ENCODE data around the gene PIGQ. TPM values are rescaled to one million over a fixed set of nuclear protein-coding genes. Genes with fewer than 3 reads are reported as not detected.

Gene PIGQ
- polyA plus RNA-seq, 3 donors = 49.8 to 55.6 (median 50.4) TPM

DNA sequence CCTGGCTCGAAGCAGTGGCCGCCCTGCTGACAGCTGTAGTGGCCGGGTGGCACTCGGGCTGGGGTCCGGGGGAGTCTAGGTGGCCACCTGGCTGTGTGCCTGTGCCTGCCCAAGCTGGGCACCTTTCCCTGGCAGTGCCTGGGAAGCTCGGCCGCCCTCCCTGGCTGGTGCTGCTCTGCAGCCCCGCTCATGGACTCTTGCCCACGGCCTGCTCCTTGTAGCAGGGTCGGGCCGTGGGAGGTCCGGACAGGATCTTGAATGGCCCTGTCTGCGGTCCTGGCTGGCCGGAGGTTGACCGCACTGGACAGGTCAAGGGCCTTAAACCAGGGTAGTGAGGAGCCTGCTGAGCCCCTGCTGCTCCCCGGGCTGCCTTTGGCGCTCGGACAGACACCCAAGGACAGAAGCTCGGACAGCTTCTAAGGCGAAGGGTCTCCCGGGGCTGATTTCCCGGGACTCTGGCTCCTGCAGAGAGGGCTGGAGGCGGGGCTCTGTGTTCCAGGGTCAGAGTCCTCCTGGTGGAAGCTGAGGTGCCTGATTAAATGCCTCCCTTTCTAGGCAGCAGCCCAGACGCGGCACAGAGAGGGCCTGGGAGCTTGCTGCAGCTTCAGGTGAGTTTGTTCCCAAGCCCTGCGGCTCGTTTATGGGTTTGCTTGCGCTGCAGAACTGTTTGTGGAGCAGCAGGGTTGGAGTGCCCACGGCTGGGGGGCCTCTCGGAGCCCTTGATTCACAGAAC lies 36.2 kb upstream of the PIGQ start:
- DNase-seq (ENCODE audit: low read depth in 3 of 3, low spot score in 2 of 3) = no peak

- no peak for DNase-seq (ENCODE audit: low read depth in 3 of 3, low spot score in 2 of 3)
These were observed 35.6 kb upstream of the PIGQ start for GRCh38 chr16:534135-534534.

- no peak for DNase-seq (ENCODE audit: low read depth in 3 of 3, low spot score in 2 of 3)
These were observed 34.8 kb upstream of the PIGQ start for GRCh38 chr16:534856-535445.

DNA sequence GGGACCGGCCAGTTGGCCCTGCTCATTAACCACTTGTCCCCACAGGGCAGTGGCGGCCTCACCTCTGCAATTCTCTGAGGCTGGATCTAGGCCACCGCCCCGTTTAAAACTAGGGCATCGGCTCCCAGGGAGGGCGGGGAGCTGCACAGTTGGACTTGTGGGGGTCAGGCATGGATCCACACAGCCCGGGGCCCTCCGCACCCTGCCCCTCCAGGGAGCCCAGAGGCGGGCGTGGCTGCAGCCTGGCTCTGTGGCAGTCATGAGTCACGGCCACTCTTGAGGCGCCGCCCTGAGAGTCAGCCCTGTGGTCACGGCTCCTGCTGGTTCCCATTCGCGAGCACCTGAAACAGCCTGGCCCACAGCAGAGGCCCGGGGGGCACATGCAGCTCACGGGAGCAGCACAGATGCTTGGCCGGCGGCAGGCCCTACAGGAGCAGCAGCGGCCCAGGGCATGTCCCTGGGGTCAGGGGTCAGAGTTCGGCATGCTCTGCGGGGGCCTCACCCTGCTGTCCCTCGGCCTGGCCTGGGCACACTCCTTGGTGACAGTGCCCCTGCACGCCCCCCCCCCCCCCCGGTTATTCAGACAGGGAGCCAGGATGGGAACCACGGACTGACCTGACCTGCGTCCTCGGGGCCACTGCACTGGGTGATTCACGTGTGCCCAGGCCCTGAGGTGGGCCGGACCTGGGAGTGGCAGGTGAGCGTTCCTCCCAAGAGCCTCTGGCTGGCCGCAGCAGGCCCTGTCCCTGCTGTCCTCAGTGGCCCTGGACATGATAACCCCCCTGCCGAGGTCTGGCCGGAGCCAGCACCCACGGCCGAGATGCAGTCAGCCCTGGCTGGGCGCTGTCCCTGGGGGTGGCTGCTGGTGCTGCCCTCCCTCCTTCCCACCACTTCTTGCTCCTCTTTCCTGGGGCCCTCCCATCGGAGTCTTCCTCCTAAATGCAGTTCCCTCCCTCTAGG lies 34.0 kb upstream of the PIGQ start:
- DNase-seq (ENCODE audit: low read depth in 3 of 3, low spot score in 2 of 3) = no peak

DNA sequence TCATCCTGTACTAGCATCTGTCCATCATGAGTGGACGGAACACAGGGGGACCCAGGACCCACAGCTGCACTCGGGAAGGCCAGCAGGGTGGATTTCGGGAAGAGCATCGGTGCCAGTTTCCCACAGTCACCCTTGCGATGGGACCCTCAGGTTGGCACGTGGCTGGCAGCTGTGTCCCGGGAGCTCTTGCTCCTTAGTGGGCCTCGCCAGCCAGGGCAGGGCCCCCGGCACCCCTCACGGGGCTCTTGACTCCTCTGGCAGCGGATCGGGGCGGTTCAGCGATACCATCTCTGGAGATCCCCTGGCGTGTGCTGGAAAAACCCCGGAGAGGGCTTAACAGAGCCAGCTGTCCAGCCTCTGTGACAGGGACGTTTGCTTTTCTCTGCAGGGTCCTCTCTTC lies 33.0 kb upstream of the PIGQ start:
- no peak for DNase-seq (ENCODE audit: low read depth in 3 of 3, low spot score in 2 of 3)

DNA sequence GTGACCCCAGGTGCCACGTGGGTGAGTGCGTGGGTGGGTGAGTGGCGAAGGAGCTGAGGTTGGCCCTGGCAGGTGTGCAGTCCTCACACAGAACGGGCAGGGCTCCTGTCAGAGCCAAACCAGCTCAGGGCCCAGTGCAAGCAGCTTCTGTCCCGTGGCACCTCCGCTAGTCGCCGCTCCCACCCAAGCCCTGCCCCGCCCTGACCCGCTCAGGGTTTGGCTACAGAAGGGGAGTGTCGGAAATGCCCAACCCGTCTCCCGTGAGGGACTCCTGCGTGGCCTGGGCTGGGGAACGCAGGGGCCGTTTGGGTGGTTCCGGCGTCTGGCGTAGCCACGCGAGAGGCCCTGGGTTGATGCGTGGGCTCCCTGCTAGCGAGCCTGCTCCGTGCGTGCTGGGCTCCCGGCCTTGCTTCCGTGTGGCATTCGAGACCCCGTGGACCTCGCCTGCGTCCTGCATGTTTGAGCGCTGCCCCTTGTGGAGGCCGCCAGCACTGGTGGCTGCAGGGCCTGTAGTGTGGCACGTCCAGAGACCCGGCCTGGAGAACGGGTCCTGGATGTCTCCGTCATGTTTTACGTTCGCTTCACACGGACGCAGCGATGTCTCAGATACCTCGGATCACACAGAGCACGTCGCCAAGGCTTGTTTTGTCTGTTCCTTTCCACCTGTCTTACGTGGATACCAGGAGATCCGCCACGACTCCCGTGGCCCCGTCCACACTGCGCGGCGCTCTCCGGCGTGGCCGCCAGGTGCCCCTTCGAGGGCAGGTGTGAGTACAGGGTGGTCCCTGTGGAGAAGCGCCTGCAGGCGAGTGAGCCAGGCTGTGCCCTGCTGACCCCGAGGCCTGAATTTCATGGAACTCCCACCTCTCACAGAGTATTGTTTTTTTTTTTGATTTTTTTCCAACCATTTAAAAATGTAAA lies 32.1 kb upstream of the PIGQ start:
- DNase-seq (ENCODE audit: low read depth in 3 of 3, low spot score in 2 of 3) = no peak

DNA sequence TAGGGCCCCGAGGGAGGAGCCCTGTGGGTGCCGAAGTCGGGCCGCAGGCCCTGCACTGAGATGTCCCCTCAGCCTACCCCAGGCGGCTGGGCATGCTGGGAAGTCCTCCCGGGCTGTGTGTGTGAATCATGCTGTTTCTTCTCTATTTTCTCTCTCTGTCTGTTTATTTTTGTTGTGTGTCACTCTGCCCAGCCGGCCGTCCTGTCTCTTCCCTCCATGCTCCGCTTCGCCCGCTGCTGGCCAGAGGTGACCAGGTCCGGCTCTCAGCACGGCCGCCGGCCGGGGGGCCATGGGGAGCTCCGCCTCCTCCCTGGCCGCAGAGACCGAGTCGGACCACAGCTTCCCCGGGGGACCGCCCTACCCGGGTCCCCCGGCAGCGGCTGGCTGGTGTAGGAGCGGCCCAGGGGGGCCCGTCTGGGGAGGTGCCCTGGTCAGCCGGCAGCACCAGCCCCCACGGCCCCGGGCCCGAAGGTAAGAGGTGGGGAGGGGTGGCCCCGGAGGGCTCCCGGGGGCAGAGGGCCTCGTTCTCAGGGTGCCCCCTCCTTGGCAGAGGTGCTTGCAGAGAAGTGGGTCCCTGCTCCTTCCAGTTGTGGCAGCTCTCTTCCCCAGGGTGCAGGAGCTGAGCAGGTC lies 29.8 kb upstream of the PIGQ start:
- DNase-seq (ENCODE audit: low read depth in 3 of 3, low spot score in 2 of 3) = no peak

GRCh38 chr16:540645-541340 lies 29.0 kb upstream of the PIGQ start:
- DNase-seq (ENCODE audit: low read depth in 3 of 3, low spot score in 2 of 3) = no peak

DNA sequence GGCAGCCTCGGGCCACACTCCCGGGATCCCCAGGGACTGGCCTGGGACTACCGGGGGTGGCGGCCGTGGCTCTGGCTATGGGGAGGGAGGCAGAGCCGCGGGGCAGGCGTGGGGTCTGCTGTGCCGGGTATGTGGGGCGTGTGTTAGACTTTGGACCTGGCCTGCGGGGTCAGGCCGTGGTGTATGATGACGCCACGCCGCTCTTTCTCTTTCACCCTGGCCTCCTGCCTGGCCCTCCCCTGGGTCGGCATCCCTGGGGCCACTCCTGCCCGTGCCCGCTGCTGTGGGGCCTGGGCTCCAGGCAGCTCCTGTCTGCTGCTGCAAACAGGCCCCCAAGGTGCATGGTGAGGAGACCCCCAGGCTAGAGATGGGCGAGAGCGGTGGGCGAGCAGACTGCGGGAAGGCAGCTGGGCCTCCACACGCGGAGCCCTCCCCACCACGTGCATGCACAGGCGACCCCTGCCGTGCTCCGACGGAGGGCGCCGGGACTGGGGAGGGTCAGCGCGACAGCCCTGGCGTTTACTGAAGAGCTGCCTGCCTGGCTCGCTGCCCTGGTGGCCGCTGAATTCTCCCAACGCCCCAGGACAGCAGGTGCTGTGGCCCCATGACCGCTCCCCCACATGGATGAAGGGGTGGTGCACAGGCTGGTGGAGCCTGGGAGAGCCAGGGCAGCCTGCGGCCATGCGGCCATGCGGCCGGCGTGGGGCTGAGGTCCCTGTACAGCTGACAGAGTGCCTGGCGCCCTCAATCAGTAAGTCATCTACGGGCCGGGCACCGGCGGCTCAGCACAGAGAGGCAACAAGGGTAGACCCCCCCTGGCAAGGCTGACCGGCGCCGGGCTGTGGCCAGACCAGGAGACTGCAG lies 26.2 kb upstream of the PIGQ start:
- no peak for DNase-seq (ENCODE audit: low read depth in 3 of 3, low spot score in 2 of 3)

DNA sequence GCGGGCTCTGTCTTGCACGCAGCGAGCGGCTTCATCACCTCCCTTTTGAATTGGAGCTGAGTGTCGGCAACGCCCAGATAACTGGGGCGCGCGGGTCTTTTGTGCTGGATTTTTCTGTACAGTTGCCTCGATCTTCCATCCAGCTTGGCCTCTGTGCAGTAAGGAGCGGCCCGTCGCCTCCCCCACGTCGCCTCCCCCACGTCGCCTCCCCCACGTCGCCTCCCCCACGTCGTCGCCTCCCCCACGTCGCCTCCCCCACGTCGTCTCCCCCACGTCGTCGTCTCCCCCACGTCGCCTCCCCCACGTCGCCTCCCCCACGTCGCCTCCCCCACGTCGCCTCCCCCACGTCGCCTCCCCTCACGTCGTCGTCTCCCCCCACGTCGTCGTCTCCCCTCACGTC lies 25.3 kb upstream of the PIGQ start:
- no peak for DNase-seq (ENCODE audit: low read depth in 3 of 3, low spot score in 2 of 3)

DNA sequence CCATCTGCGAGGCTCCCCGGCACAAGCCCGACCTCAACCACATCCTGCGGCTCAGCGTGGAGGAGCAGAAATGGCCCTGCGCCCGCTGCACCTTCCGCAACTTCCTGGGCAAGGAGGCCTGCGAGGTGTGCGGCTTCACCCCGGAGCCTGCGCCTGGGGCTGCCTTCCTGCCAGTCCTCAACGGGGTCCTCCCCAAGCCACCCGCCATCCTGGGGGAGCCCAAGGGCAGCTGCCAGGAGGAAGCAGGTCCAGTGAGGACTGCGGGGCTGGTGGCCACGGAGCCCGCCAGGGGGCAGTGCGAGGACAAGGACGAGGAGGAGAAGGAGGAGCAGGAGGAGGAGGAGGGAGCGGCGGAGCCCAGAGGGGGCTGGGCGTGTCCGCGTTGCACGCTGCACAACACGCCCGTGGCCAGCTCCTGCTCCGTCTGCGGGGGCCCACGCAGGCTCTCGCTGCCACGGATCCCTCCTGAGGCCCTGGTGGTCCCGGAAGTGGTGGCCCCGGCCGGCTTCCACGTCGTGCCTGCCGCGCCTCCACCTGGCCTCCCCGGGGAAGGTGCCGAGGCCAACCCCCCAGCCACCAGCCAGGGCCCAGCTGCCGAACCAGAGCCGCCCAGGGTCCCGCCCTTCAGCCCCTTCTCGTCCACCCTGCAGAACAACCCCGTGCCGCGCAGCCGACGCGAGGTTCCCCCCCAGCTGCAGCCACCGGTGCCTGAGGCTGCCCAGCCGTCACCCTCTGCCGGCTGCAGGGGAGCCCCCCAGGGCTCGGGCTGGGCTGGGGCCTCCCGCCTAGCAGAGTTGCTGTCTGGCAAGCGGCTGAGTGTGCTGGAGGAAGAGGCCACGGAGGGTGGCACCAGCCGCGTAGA lies 22.6 kb upstream of the PIGQ start:
- DNase-seq (ENCODE audit: low read depth in 3 of 3, low spot score in 2 of 3) = no peak

DNA sequence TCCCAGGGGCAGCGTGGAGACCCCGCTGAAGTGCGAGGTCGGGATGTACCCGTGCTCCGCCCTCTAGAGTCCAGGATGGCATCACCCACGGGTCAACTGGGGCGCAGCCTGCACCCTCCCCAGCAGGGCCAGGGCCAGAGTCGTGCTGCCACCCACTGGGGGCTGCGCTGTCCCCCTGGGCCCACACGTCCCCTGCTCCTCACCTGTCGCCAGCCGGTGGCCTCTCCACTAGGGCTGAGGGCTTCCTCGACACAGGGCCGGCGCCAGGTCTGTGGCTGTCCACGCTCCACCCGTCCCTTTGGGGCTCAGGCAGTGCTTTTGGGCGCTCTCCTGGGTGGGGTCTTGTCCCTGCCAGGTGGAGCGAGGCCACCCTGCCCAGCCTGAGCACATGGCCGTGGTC lies 21.2 kb upstream of the PIGQ start:
- no peak for DNase-seq (ENCODE audit: low read depth in 3 of 3, low spot score in 2 of 3)

- no peak for DNase-seq (ENCODE audit: low read depth in 3 of 3, low spot score in 2 of 3)
These were observed 20.1 kb upstream of the PIGQ start for GRCh38 chr16:549544-550263.

DNA sequence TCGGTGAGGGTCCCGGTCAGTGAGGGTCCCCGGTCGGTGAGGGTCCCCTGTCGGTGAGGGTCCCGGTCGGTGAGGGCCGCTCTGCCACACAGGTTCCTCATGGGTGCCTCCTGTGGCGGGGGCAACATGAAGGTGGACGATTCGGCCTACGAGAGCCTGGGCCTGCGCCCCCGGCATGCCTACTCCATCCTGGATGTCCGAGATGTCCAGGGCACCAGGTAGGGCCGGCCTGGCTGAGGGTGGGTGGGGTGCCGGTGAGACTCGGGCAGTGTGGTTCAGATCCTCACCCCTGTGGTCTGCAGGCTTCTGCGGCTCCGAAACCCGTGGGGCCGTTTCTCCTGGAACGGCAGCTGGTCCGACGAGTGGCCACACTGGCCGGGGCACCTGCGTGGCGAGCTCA lies 18.6 kb upstream of the PIGQ start:
- DNase-seq (ENCODE audit: low read depth in 3 of 3, low spot score in 2 of 3) = no peak

- no peak for DNase-seq (ENCODE audit: low read depth in 3 of 3, low spot score in 2 of 3)
These were observed 17.6 kb upstream of the PIGQ start for GRCh38 chr16:552171-552570.

- no peak for DNase-seq (ENCODE audit: low read depth in 3 of 3, low spot score in 2 of 3)
These were observed 16.0 kb upstream of the PIGQ start for GRCh38 chr16:553601-554296.
